AG04450 (cell line): ENCODE results near the gene PNKD. TPM values are rescaled to one million over a fixed set of nuclear protein-coding genes. Genes with fewer than 3 reads are reported as not detected.

Experiments used
- CTCF ChIA-PET: fragments of 300-600, 350-600 bp; formaldehyde crosslinking; extraction: SDS; loops from one replicate; lab custom pipeline; 2022; ENCODE audit warnings: antibody characterized with exemption, inconsistent platforms; lab: Charles Lee
- POLR2A ChIA-PET: fragments of 350-600 bp; formaldehyde crosslinking; extraction: SDS; loops from one replicate; lab custom pipeline; 2021; ENCODE audit warnings: antibody characterized with exemption, inconsistent platforms; lab: Yijun Ruan, JAX
- DNase-seq: peaks from one replicate; pipeline ENCODE4 v3.0.0-alpha.2; 2011; ENCODE audit warnings: low read depth, low spot score
- H3K27ac ChIP-seq: one replicate; pipeline ENCODE4 v1.5.1; 2012; ENCODE audit warnings: low read depth, low read length, control low read depth
- H3K27me3 ChIP-seq: one replicate; pipeline ENCODE4 v1.6.0; 2012; ENCODE audit warnings: low read length; ENCODE audit not compliant: control insufficient read depth, insufficient read depth
- H3K4me3 ChIP-seq: 2 replicates; pipeline ENCODE4 v1.5.1; 2011; ENCODE audit warnings: mild to moderate bottlenecking, low read depth, low read length, control low read depth
- H3K9me3 ChIP-seq: 2 replicates; pipeline ENCODE4 v1.5.1; 2012; ENCODE audit warnings: low read length; ENCODE audit not compliant: control insufficient read depth, insufficient read depth
- polyA plus RNA-seq: library from polyadenylated mRNA; depleted of rRNA; stranded (reverse); fragments of >200 nt; gene quantifications from 2 replicates; pipeline ENCODE4 v1.2.3, GENCODE V29; 2011
- TF ChIP-seq, protein P1 (sequence below): IDR thresholded peaks from 2 replicates; pipeline ENCODE4 v1.5.1; 2011; ENCODE audit warnings: low read depth, low read length, control low read depth, inconsistent platforms

The PNKD gene
- polyA plus RNA-seq, 1 experiment = 32.1 TPM

DNA sequence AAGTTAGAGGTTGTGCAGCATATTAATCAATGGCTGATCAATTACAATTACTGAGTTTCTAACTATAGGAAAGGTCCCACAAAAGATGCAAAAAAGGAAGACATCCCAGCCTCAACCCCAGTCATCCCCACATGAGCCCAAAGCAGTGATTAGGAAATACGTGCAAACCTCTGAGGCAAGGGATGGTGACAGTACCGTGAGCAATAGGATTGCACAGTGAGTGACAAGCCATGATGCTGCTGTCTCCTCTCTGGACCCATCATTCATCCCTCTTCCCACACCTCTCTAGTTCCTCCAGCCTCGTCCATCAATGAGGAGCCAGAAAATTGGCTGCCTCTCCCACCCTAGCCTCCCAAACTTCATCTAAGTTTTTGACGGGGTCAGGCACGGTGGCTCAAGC lies 107.7 kb downstream of the PNKD start:
- Histone ChIP-seq H3K9me3 (no peaks in the 10 kb centered on the region), H3K27me3 (peaks cover 15% of the 10 kb centered on the region), H3K4me3 (no peak overlapping the region), H3K27ac (no peak overlapping the region)
- CTCF ChIA-PET = interaction anchor here (0.8 to 1.5 kb wide), 3 partner anchors 18 to 85 kb away, joined by 5 to 7 read pairs (median 6); partner anchors contain the start of gene CATIP
- POLR2A ChIA-PET = no interaction called here
- TF ChIP-seq, protein P1, sequence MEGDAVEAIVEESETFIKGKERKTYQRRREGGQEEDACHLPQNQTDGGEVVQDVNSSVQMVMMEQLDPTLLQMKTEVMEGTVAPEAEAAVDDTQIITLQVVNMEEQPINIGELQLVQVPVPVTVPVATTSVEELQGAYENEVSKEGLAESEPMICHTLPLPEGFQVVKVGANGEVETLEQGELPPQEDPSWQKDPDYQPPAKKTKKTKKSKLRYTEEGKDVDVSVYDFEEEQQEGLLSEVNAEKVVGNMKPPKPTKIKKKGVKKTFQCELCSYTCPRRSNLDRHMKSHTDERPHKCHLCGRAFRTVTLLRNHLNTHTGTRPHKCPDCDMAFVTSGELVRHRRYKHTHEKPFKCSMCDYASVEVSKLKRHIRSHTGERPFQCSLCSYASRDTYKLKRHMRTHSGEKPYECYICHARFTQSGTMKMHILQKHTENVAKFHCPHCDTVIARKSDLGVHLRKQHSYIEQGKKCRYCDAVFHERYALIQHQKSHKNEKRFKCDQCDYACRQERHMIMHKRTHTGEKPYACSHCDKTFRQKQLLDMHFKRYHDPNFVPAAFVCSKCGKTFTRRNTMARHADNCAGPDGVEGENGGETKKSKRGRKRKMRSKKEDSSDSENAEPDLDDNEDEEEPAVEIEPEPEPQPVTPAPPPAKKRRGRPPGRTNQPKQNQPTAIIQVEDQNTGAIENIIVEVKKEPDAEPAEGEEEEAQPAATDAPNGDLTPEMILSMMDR = no peak
- no peak for DNase-seq

DNA sequence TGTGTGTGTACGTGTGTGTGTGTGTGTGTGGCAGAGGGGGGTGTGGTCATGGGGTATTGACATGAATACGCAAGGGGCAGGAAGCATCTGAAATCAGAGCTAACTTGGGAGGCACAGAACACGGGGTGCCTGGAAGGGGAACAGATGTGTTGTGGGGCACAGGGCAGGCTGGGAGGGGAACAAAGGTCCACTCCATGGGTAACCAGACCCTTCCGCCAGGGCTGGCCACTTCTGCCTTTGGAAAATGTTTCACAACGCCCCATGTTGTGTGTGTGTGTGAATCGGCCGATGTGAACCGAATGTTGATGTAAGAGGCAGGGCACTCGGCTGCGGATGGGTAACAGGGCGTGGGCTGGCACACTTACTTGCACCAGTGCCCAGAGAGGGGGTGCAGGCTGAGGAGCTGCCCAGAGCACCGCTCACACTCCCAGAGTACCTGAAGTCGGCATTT lies 111.6 kb downstream of the PNKD start, which contains the start of gene SLC11A1:
SLC11A1 (plus strand) TSS at position 358 of the 451 bp plus-strand sequence. CDS start 96 bp downstream, outside the sequence.
- ChIA-PET CTCF (no interaction called here), POLR2A (no interaction called here)
- DNase-seq = no peak

DNA sequence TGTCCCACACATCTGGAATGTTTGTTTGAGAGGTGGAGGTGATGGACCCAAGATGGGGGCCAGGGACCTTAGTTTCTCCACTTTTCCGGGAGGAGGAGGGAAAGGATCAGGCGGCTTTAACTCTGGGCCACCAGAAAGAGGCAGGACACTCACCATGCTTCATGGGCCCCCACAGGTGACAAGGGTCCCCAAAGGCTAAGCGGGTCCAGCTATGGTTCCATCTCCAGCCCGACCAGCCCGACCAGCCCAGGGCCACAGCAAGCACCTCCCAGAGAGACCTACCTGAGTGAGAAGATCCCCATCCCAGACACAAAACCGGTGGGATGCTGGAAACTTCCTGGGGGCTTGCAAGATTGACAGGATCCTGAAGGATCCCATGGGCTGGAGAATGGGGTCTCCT lies 112.5 kb downstream of the PNKD start:
- ChIA-PET POLR2A (no interaction called here), CTCF (interaction anchor here (1.2 kb wide), 1 partner anchor 26 kb away, joined by 3 read pairs; the partner anchor contains the start of gene CATIP)
- Histone ChIP-seq H3K4me3 (no peak overlapping the region), H3K9me3 (peaks cover 3% of the 10 kb centered on the region; the same call in 1 of the 2 replicates), H3K27ac (no peak overlapping the region), H3K27me3 (peaks cover 22% of the 10 kb centered on the region)
- no peak for DNase-seq
- TF ChIP-seq, protein P1 = no peak

More for the DNA sequence above, 111.6 kb downstream of the PNKD start, which contains the start of gene SLC11A1:
- Histone ChIP-seq H3K27ac (no peak within 1 kb of the TSS), H3K4me3 (no peak within 1 kb of the TSS), H3K27me3 (peaks cover 22% of the 10 kb centered on the region), H3K9me3 (no peaks in the 10 kb centered on the region)
- TF ChIP-seq, protein P1 = no peak

DNA sequence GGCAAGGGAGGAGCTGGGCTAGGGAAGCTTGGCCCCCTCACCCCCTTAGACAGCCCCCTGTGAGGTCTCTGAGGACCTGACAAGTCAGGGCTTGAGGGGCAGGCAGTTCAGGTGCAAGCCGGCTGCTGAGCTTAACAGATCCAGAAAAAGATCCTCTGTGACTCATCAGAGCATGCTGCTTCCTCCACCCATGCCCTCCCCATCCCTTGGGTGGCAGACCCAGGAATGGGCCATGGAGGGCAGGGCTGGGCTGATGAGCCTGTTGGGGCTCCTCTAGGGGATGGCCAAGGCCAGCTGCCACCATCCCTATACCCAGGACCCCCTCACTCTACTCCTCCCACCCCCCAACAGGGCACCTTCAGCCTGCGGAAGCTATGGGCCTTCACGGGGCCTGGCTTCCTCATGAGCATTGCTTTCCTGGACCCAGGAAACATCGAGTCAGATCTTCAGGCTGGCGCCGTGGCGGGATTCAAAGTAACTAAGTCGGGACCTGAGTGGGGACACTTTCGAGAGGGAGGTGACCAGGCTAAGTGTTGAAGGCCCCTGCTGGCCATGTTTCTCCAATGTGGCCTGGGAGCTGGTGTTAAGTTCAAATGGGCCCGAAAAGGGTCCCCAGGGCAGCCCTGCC lies 113.7 kb downstream of the PNKD start:
- POLR2A ChIA-PET = no interaction called here
- H3K4me3 ChIP-seq = no peak overlapping the region
- H3K27me3 ChIP-seq = peaks cover 22% of the 10 kb centered on the region
- H3K27ac ChIP-seq = no peak overlapping the region
- CTCF ChIA-PET = interaction anchor here (1.2 to 1.6 kb wide), 2 partner anchors 27 to 111 kb away, joined by 3 read pairs; partner anchors contain the start of gene CATIP
- no peak for DNase-seq
- H3K9me3 ChIP-seq = peaks cover 7% of the 10 kb centered on the region; the same call in 1 of the 2 replicates
- TF ChIP-seq, protein P1 = no peak

DNA sequence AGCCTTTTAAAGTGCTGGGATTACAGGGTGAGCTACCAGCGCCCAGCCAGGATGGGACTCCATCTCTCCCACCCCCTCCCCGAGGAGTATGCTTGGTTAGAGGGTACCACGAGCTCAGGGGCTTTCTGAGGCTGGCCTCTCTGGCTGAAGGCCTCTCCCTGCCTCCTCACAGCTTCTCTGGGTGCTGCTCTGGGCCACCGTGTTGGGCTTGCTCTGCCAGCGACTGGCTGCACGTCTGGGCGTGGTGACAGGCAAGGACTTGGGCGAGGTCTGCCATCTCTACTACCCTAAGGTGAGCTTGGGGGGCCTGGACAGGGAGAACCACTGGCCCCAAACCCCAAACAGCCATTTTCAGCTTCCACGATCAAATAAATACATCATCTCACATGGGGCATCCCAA lies 114.7 kb downstream of the PNKD start:
- Histone ChIP-seq H3K4me3 (no peak overlapping the region), H3K27ac (no peak overlapping the region), H3K9me3 (peaks cover 7% of the 10 kb centered on the region; the same call in 1 of the 2 replicates), H3K27me3 (peaks cover 20% of the 10 kb centered on the region)
- POLR2A ChIA-PET = no interaction called here
- CTCF ChIA-PET = interaction anchor here (1.1 to 1.6 kb wide), 3 partner anchors 83 to 112 kb away, joined by 3 to 5 read pairs (median 4); no protein-coding TSS in a partner anchor
- TF ChIP-seq, protein P1 = no peak
- no peak for DNase-seq
